K562 (cell line): ENCODE data around the gene GFM2. TPM values are rescaled to one million over a fixed set of nuclear protein-coding genes. Genes with fewer than 3 reads are reported as not detected.

Source experiments
- ATF1 ChIP-seq, 2 experiments: fragments of 450-650 bp in 1 of 2; IDR thresholded peaks; 2 replicates each; pipeline ENCODE4 v1.6.1; 2016; ENCODE audit warnings: missing compliant biosample characterization in 1 of 2, missing genetic modification characterization in 1 of 2
- BRCA1 ChIP-seq, 2 experiments: fragments of 450-650 bp in 1 of 2; sonication (generic) in 1 of 2; formaldehyde crosslinking in 1 of 2; IDR thresholded peaks; 2 replicates each; pipeline versions ENCODE4 v1.5.0 to v1.6.1; 2017 to 2020; ENCODE audit warnings: mild to moderate bottlenecking in 1 of 2, missing genetic modification reagents in 1 of 2
- CBFB ChIP-seq: sonication (generic); formaldehyde crosslinking; IDR thresholded peaks from 2 replicates; pipeline ENCODE4 v1.4.0; 2020; ENCODE audit warnings: mild to moderate bottlenecking, missing genetic modification reagents
- ETS1 ChIP-seq: conservative IDR thresholded peaks from 2 replicates; pipeline ENCODE4 v1.6.1; 2011; ENCODE audit warnings: low read depth, mild to moderate bottlenecking, low read length; ENCODE audit not compliant: control insufficient read depth
- HCFC1 ChIP-seq: IDR thresholded peaks from 2 replicates; pipeline ENCODE4 v1.6.1; 2012; ENCODE audit warnings: low read depth, low read length, improper control_type of control experiment
- IRF9 ChIP-seq: fragments of 450-650 bp; IDR thresholded peaks from 2 replicates; pipeline ENCODE4 v1.6.1; 2016; ENCODE audit warnings: missing biosample characterization, missing genetic modification characterization
- NCOR1 ChIP-seq: fragments of 450-650 bp; IDR thresholded peaks from 2 replicates; pipeline ENCODE4 v1.6.1; 2016; ENCODE audit warnings: mild to moderate bottlenecking, moderate library complexity
- NFIC ChIP-seq: fragments of 450-650 bp; IDR thresholded peaks from 2 replicates; pipeline ENCODE4 v1.6.1; 2017; ENCODE audit warnings: mild to moderate bottlenecking, inconsistent platforms
- PHF20 ChIP-seq: fragments of 450-650 bp; IDR thresholded peaks from 2 replicates; pipeline ENCODE4 v1.6.1; 2018; ENCODE audit not compliant: partially characterized antibody
- SUPT5H ChIP-seq: fragments of 450-650 bp; IDR thresholded peaks from 2 replicates; pipeline ENCODE4 v1.6.1; 2016
- TFE3 ChIP-seq: fragments of 450-650 bp; formaldehyde crosslinking; IDR thresholded peaks from 2 replicates; pipeline ENCODE4 v1.4.0; 2020; ENCODE audit warnings: mild to moderate bottlenecking, mixed read lengths
- TOE1 ChIP-seq, 2 experiments: fragments of 450-650 bp in 1 of 2; sonication (generic) in 1 of 2; formaldehyde crosslinking in 1 of 2; IDR thresholded peaks; 2 replicates each; pipeline versions ENCODE4 v1.7.1 to v1.8.0; 2016 to 2022; ENCODE audit warnings: borderline replicate concordance in 2 of 2, mild to moderate bottlenecking in 2 of 2, antibody characterized with exemption in 1 of 2, inconsistent platforms in 1 of 2, low read depth in 1 of 2, missing genetic modification reagents in 1 of 2, moderate library complexity in 1 of 2
- TRIM28 ChIP-seq: fragments of 450-650 bp; IDR thresholded peaks from 2 replicates; pipeline ENCODE4 v1.6.1; 2017
- ZBTB2 ChIP-seq: fragments of 450-650 bp; IDR thresholded peaks from 2 replicates; pipeline ENCODE4 v1.6.1; 2016; ENCODE audit warnings: antibody characterized with exemption
- ZBTB9 ChIP-seq: fragments of 450-650 bp; formaldehyde crosslinking; IDR thresholded peaks from 2 replicates; pipeline ENCODE4 v1.4.0; 2020; ENCODE audit warnings: mild to moderate bottlenecking, moderate library complexity
- ZEB2 ChIP-seq: fragments of 450-650 bp; IDR thresholded peaks from 2 replicates; pipeline ENCODE4 v1.6.1; 2016
- ZNF143 ChIP-seq: sonication (generic); formaldehyde crosslinking; IDR thresholded peaks from 2 replicates; pipeline ENCODE4 v1.9.0; 2022; ENCODE audit warnings: mild to moderate bottlenecking, missing genetic modification reagents
- ZNF740 ChIP-seq, 3 experiments: fragments of 200-800 bp in 1 of 3; sonication (Bioruptor generic) in 1 of 3; sonication (generic) in 1 of 3; formaldehyde crosslinking in 1 of 3; IDR thresholded peaks; 2 replicates each; pipeline versions ENCODE4 v1.6.1 to v1.8.0; 2016 to 2022; ENCODE audit warnings: mild to moderate bottlenecking in 2 of 3, missing compliant biosample characterization in 2 of 3, missing genetic modification characterization in 2 of 3, missing genetic modification reagents in 1 of 3
- polyA plus RNA-seq, 8 experiments: library from polyadenylated mRNA; depleted of rRNA in 4 of 8; stranded (reverse) in 5 of 8; unstranded in 3 of 8; fragments of >200 nt; fragmentation: Nextera tagmentation in 2 of 8; fragmentation: Illumina TruSeq in 1 of 8; extraction: Ambion mirVana in 2 of 8; extraction: Trizol in 1 of 8; gene quantifications; 2 replicates each; pipeline versions ENCODE4 v1.2.1 to v1.2.3, GENCODE V29; 2011 to 2014; ENCODE audit warnings: inconsistent platforms in 1 of 8, missing spikeins in 1 of 8
- total RNA-seq, 7 experiments: library from RNA; depleted of rRNA in 6 of 7; stranded (reverse); fragments of >200 nt in 6 of 7; fragmentation: Illumina TruSeq in 2 of 7; extraction: Trizol in 2 of 7; gene quantifications; 2 replicates each; pipeline versions ENCODE4 v1.2.1 to v1.2.3, GENCODE V29; 2011 to 2021; ENCODE audit warnings: low replicate concordance in 1 of 7

The GFM2 gene
- total and polyA plus RNA-seq, 9 of the 15 experiments (the other 6 are each of a cell fraction or from before 2014, with no cell fraction given) = 32.8 to 78.2 (median 52.5) TPM

- TF ChIP-seq ZNF143 (CRISPR knock-in tag) = peak; percentile 55; the same call in 1 of the 2 replicates
- 0 out of 2 replicates have a peak, but pooled peaks have one; percentile 73 for TF ChIP-seq ETS1
- 0 out of 2 replicates have a peak, but pooled peaks have one; percentile 20 for TF ChIP-seq TRIM28
- no peak for TF ChIP-seq NCOR1
- TF ChIP-seq IRF9 (tag) = no peak
- peak; percentile 67; the same call in 1 of the 2 replicates for TF ChIP-seq ZNF740 (CRISPR knock-in tag; IDR thresholded peaks at IDR 0.05)
- TF ChIP-seq ZNF740 (tag; IDR thresholded peaks at IDR 0.05) = no peak
- TF ChIP-seq CBFB = 0 out of 2 replicates have a peak, but pooled peaks have one; percentile 58
- peak; percentile 85 for TF ChIP-seq HCFC1
- peak; percentile 99 for TF ChIP-seq ZEB2
- no peak for TF ChIP-seq BRCA1 (IDR thresholded peaks at IDR 0.05)
- TF ChIP-seq BRCA1 (CRISPR knock-in tag; IDR thresholded peaks at IDR 0.05) = peak; percentile 59; the same call in 1 of the 2 replicates
- TF ChIP-seq ZBTB9 = peak; percentile 25; the same call in 1 of the 2 replicates
- peak; percentile 91 for TF ChIP-seq SUPT5H
- 0 out of 2 replicates have a peak, but pooled peaks have one; percentile 37 for TF ChIP-seq ZBTB2
- TF ChIP-seq PHF20 = peak; percentile 96
- no peak for TF ChIP-seq TFE3
- 0 out of 2 replicates have a peak, but pooled peaks have one; percentile 2 for TF ChIP-seq ATF1 (CRISPR knock-in tag; IDR thresholded peaks at IDR 0.05)
- TF ChIP-seq ATF1 (tag; IDR thresholded peaks at IDR 0.05) = peak; percentile 75
- peak; percentile 50; the same call in 1 of the 2 replicates for TF ChIP-seq NFIC
- peak; percentile 96 for TF ChIP-seq TOE1 (IDR thresholded peaks at IDR 0.05; ENCODE audit: borderline replicate concordance)
- TF ChIP-seq TOE1 (CRISPR knock-in tag; IDR thresholded peaks at IDR 0.05; ENCODE audit: borderline replicate concordance, low read depth) = no peak
These were observed at the start of gene GFM2, which contains the start of gene NSA2 (continued) for GRCh38 chr5:74766849-74767578.
